ENCODE data around the gene TCEANC.
"Not testable (repeated sequence)": the region's sequence is repeated elsewhere in the genome, so short reads cannot be mapped to it uniquely, and the experiment has no call there.

Gene TCEANC

DNA sequence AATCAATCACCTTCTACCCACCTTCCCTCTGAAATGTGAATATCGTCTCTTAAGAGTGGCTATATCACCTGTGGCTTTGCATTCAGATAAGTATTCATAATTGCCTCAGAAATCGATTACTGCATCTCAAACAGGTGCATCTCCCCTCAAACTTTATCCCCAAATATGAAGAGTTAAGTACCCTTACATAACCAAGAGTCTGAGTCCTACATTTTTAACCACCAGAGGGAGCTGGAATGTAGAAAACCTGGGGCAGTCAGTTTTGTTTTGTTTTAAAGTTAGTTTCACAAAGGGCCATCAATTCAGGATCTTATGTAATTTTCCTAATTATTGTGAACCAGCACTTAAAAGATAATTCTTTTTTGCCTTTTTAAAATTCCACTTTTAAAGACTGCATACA is 5.7 kb downstream of the TCEANC start:
- no peak for DNase-seq (ENCODE audit: low spot score)

DNA sequence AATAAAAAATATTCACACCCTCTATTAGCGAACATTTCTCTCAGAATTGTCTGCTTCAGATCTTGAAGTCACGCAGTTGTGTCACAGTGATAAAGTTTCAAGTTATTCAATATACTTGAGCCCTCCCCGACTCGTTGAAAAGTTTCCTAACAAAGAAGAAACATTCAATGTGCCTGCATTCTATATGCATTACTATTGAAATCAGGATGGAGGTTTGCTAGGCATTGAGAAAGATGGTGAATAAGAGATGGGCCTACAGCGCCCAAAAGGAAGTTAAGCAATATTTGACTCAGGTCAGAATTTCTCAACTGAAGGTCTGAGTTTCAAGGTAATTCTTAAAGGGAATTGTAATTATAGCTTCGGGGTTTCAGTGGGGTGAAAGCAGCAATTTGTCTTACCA is 6.1 kb downstream of the TCEANC start:
- DNase-seq (ENCODE audit: low spot score), result no peak

DNA sequence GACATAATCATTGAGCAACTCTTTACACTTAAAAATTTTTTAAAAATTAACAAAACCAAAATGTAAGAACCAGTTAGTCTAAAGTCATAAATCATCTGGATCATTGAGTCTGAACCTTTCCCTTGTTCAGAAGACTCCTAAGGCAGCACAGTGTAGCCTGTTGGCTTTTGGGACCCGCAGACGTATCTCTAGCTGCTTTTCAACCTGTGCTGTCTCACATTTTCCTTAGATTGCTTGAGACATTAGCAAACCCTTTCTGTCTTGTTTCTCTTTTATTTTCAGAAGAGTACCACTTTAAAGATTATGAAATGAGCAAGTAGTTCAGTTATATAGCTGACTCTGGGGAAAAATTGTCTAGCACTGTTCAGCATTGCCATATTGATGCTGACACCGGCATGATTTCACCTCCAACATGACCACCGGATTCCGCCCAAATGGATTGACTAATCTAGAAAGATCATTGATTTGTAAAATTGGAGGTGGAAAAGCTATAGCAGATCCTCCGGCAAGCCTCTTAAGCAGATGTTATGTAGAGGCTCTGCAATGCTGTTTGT is 8.9 kb downstream of the TCEANC start:
- no peak for DNase-seq (ENCODE audit: low spot score)

DNA sequence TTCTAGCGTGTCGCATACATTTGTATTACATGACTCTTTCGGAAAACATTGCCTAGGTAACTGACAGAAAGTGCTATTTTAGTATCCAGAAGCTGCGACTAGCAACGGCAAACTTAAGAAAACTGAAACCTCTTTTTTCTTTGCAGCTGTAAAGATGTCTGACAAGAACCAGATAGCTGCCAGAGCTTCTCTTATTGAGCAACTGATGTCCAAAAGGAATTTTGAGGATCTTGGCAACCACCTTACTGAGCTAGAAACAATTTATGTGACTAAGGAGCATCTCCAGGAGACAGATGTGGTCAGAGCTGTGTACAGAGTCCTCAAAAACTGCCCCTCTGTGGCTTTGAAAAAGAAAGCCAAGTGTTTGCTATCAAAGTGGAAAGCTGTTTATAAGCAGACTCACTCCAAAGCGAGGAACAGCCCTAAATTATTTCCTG is 9.4 kb downstream of the TCEANC start:
- DNase-seq (ENCODE audit: low spot score), result no peak

DNA sequence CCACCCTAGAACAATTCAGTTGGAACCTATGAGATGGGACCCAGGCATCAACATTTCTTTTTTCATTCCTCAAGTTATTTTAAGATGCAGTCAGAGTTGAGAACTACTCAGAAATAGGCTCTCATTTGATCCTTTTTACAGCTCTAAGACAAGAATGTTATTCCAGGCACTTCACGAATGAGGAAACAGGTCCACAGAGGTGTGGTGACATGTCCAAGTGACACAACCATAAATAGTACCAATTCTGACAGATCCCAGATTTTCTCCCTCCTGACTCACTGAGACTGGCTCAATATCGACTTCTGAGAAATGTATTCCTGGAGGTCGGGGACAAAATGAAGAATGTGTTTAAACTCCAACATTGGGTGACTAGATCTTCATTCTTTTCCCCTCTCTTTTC is 11.1 kb downstream of the TCEANC start:
- no peak for DNase-seq (ENCODE audit: low spot score)

DNA sequence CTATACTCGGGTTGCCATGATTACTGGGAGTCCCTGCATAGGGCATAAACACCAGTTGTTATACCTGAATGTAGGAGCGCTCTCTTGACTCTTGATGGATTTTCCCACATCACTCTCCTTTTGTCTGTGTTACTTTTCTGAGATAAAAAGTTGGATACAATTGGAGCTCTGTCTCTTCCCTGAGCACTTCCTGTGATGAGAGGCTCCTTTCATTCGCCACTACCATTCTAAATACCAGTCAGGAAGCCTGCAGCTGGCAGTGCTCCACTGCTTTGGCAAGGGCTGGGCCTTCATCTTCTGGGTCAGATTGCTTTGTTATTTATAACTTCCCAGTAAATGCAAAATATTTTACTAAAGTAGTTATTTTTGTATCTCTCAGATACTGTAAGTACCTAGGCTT is 13.9 kb downstream of the TCEANC start:
- DNase-seq (ENCODE audit: low spot score), result no peak

DNA sequence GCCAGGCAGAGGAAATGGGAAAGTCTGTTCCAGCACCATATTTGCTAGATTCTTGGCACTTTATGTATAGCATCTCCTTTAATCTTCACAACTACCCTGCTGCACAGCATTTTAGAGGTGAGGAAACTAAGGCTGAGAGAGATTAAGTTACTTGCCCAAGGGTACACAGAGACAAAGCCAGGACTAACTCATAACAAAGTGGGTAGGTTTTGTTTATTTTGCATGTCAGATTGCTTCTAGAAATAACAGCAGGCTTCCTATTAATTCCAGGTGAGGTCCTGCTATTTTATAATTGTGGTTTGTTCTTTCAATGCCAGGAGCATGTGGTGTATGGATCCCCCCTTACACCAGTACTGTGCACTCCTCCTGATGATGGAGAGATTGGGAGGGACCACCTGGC is 15.0 kb downstream of the TCEANC start:
- no peak for DNase-seq (ENCODE audit: low spot score)

DNA sequence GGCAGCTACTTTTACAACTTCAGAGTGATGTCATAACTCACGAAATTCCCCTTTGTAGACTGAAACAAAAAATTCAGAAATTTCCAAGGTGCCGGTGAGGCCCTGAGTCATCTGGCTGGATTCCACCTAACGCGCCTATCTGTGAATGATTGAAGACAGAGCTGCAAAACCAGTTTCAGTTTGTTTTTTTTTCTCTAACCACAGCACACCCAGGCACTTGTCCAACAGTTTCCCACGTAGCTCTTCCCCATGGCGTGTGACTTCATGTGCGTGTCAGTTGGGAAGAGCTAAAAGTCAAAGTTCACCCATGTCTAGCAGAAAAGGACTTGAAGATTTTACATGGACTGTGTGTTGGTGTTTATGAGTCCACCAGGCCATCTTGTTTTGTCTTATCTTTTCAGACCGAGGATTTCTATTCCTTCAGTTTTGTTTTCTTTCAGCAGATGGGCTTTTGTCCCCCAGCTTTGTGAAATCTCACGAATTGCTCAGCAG is 16.4 kb downstream of the TCEANC start:
- DNase-seq (ENCODE audit: low spot score), result no peak

DNA sequence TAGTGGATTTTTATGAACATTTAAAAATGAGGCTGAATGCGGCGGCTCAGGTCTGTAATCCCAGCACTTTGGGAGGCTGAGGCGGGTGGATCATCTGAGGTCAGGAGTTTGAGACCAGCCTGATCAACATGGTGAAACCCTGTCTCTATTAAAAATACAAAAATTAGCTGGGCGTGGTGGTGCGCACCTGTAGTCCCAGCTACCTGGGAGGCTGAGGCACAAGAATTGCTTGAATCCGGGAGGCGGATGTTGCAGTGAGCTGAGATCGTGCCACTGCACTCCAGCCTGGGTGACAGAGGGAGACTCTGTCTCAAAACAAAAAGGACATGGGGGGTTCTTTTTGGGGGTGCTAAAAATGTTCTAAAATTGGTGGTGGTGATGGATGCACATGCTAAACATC is 16.8 kb downstream of the TCEANC start:
- not testable (repeated sequence) for DNase-seq (ENCODE audit: low spot score)

DNA sequence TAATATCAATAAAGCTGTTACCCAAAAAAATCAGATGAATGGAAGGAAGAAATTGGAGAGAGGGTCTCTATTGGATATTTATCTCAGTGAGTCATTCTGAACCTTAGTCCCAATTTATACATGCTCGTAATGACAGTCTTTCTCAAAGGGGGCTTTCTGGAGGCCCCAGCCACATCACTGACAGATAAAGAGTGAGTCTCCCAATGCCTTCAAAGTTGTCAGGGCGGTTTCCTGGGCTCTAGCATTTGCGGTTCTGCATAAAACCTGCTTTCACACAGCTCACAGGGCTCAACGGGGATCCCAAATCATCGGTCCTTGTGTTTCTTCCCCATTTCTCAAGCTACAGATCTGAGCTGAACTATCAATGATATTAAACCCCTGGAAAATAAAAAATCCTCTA is 17.3 kb downstream of the TCEANC start:
- DNase-seq (ENCODE audit: low spot score), result no peak

DNA sequence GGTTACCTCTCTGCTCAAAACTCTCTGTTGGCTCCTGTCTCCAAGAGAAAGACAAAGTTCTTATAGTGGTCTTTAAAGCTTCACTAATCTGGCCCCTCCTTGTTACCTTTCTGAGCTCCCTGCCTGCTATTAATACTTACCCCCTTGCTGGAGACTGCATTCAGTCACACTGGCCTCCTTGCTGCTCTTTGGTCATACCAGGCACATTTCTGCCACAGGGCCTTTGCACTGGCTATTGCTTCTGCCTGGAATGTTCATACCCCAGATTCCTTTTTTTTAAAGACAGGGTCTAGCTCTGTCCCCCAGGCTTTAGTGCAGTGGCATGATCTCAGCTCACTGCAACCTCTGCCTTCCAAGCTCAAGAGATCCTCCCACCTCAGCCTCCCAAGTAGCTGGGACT is 20.1 kb downstream of the TCEANC start:
- DNase-seq (ENCODE audit: low spot score), result no peak

DNA sequence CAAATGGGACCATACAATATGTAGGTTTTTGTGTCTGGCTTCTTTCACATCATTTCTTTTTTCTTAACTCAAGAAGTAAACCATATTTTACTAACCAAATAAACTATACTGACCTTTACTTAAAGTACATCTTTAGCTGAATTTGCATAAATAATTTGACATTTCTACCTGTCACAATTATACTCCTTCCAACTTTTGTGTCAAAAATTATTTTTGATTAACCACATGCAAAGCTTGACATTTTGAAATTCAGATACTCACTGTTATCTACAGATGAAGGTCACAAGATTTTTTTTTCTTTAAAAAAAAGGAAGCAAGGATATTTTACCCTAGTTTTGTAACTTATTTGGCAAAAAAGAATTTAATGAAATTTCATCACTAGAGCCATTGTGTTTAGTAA is 23.9 kb downstream of the TCEANC start:
- DNase-seq (ENCODE audit: low spot score), result no peak

DNA sequence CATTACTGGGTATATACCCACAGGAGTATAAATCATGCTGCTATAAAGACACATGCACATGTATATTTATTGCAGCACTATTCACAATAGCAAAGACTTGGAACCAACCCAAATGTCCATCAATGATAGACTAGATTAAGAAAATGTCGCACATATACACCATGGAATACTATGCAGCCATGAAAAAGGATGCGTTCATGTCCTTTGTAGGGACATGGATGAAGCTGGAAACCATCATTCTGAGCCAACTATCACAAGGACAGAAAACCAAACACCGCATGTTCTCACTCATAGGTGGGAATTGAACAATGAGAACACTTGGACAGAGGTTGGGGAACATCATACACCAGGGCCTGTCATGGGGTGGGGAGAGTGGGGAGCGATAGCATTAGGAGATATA is 26.8 kb downstream of the TCEANC start:
- DNase-seq (ENCODE audit: low spot score), result not testable (repeated sequence)

DNA sequence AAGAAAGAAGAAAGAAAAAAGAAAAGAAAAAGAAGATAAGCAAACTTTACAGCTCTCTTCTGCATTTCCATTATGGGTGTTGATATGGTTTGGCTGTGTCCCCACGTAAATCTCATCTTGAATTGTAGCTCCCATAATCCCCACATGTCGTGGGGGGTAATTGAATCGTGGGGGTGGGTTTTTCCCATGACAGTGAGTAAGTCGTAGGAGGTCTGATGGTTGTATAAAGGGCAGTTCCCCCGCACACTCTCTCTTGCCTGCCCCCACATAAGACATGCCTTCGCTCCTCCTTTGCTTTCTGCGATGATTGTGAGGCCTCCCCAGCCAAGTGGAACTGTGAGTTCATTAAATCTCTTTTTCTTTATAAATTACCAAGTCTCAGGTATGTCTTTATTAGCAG is 28.7 kb downstream of the TCEANC start:
- no peak for DNase-seq (ENCODE audit: low spot score)

DNA sequence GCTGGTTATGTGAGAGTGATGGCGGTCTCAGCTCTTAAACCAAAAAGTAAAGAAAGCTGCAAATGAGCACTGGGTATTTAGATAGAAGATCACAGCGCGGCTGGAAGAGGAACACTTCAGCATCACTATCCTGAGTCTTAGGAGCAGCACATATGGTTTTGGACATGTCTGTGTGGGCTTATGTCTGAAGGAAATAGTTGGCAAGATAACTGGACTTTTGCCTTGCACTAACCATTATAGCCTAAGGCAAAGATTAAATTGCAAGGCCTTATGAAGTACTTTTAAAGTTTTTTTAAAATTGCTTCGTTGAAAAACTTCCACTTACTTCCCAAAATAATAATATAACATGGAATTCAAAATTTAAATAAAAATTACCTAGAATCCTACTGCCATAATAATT is 31.4 kb downstream of the TCEANC start:
- no peak for DNase-seq (ENCODE audit: low spot score)

DNA sequence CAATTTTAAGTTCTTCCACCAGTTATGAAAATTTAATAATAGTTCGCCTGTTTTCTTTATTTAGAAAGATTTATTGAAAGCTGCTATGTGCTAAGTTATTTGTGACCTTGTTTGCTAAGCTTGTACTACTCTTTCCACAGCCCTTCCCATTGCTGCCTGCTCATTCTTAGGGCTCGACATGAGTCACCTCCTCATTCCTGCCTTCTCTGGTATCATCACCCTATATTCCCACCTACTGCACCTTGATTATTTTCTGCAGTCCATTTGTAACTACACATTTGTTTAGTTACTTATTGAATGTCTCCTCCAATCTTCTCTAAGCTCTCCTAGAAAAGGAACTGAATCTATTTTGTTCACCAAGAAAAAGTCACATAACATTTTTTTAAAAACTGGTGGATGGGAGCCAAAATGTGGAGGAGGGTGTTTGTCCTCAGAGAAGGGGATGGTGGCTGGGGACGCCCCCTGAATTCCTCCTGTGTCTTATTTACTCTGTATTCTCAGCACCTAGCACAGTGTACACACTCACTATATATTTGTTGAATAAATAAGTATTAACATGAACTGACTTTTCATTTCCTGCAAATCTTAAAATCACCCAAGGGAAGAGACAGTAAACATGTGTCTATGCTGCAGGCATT is 32.3 kb downstream of the TCEANC start:
- no peak for DNase-seq (ENCODE audit: low spot score)

DNA sequence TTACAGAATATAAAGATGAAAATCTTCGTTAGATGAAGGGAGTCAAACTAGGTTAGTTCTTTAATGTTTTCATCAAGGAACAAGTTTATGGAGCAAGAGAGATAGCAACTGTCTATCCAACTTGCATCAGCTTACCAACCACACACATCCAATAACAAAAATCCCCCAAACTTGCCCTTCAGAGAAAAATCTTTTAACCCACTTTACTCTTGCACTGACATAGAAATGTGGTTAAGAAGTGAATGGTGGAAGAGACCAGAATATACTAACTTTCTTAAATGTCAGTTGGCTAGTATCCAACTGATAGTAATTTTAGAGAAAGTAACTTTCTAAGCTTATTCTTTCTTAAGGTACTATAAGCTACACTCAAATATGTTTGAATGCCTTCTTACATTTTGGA is 34.3 kb downstream of the TCEANC start:
- DNase-seq (ENCODE audit: low spot score), result no peak

DNA sequence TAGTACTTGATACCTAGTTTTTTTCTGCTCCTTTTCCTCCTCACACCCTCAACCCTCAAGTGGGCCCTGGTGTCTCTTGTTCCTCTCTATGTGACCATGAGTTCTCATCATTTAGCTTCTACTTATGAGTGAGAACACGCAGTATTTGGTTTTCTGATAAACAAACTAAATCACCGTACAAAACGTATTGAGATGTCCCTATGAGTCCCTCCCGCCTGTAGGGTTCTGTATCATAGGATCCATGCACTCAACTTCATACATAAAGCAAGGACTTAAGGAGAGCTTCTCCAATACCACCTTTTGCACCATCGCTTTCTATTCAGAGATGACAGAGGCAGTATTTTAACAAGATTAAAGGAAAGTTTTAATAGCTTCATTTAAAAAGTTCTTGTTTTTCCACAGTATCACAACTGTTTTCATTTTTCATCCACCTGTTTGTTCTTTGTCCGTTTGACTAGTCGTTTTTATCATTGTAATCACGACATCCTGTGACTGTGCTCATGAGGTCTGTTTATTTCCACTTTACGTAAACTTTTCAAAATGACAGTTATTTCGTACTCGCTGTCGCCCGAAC is 35.5 kb downstream of the TCEANC start:
- DNase-seq (ENCODE audit: low spot score), result no peak

DNA sequence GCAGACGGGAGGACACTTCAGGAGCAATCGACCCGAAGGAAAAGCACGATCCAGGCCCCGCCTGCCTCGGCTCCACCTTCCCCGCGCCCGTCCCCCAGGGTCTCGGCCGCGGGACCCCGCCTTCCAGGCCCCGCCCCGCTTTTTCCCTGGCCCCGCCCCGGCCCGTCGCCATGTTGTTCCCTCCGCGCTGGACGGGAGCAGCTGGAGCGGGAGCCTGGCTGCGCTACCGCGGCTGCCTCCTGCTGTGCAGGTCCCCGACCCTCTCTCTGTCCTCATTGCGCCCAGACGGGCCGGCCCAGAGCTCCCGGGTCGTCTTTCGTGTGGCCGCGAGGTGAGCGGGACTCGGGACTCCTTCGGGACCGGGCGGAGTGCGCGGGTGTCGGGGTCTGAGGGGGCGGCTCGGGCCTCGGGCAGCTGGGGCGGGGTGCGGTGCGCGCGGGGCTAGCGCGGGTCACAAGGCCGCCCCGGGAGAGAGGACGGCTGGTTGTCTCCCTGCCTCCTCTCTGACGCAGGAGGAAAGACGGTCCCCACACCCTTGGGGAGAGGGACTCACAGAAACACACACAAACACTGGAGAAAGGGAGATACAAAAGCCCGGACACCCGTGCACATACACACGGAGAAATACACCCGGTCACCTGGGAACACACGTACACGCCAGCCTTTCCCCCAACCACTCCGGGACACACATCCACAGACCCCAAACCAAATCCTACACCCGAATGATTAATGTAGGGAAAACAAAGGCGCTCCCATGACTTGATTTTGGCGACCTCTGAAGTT is 36.2 kb downstream of the TCEANC start, which contains the start of gene RAB9A:
Gene RAB9A (plus strand): TSS at position 171 of the 783 bp plus-strand sequence. CDS start 19,619 bp downstream, outside the sequence.
- peak; percentile 51 for DNase-seq (ENCODE audit: low spot score)

DNA sequence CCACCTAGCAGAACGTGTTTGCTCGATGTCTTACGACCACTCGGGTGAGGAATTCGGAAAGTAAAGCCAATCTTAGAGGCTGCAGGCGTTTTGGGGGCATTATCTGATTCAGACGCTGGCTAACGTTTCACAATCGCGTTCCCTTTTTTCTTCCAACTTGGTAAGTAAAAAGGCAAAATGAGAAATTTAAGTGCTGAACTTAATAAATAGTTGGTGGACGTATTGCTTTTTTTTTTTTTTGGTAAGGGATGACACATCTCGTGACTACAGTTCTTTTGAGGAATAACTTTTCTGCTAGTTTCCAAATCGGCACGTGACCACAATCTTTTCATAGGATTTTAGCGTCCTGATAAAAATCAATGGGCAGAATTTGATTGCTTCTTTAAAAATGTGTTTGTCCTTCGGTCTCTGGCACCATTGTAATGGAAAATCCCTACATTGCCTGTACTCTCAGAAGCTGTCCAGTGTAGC is 36.8 kb downstream of the TCEANC start:
- DNase-seq (ENCODE audit: low spot score), result no peak

DNA sequence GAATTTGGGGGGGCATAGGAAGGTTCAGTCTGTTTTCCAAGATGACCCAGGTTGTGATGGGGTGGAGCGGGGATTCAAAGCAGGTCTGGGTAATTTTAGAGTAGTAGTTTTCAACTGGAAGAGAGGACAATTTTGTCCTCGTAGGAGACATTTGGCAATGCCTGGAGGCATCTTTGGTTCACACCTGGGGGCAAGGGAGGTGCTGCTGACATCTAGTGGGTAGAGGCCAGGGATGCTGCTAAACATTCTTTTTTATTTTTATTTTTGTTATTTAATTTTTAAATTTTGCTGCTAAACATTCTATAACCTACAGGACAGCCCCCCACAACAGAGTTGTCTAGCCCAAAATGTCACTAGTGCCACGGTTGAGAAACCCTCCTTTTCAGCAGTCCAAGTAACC is 37.9 kb downstream of the TCEANC start:
- DNase-seq (ENCODE audit: low spot score), result no peak

DNA sequence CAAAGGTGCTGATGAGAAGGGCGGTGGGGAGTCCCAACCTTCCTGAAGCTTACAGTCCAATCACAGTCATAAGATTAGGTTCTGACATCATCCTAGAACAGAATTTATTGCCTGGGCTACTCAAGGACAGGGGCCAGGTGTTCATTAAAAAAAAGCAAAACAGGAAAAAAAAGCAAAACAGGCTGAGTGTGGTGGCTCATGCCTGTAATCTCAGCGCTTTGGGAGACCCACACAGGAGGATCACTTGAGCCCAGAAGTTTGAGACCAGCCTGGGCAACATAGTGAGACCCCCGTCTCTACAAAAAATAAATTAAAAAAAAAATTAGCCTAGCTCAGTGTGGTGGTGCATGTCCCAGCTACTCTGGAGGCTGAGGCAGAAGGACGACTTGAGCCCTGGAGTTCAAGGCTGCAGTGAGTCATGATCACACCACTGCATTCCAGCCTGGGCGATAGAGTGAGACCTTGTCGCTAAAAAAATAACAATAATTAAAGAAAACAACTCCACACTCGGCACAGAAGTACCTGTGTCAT is 39.0 kb downstream of the TCEANC start:
- DNase-seq (ENCODE audit: low spot score), result no peak
